T-helper 2 cell (primary cell): Measurements from ENCODE around the gene EEPD1.
"Not testable (repeated sequence)": the region's sequence is repeated elsewhere in the genome, so short reads cannot be mapped to it uniquely, and the experiment has no call there.

Source experiments
- DNase-seq, 5 experiments: peaks; one replicate each; pipeline versions ENCODE4 v3.0.0 to v3.0.0-alpha.2; 2012 to 2022
- total RNA-seq, 2 donors: gene quantifications; one replicate each; lab custom pipeline; 2026; lab: John Stamatoyannopoulos, UW

The EEPD1 gene
- total RNA-seq = 26.2 to 26.5 reads per million in 2 donors

GRCh38 chr7:36152756-36153570 lies at the start of gene EEPD1:
TSS of gene EEPD1 (plus strand) at chr7:36153254. CDS start at chr7:36154325, 1,071 bp downstream.
- peak; percentile 99 to 100 (median 100) for DNase-seq

GRCh38 chr7:36103837-36104561 lies 49.1 kb upstream of the EEPD1 start:
- DNase-seq = no peak

- DNase-seq = not testable (repeated sequence)
Observed at GRCh38 chr7:36106972-36107908, 45.8 kb upstream of the EEPD1 start.

GRCh38 chr7:36107926-36108631 lies 45.0 kb upstream of the EEPD1 start:
- no peak for DNase-seq

DNA sequence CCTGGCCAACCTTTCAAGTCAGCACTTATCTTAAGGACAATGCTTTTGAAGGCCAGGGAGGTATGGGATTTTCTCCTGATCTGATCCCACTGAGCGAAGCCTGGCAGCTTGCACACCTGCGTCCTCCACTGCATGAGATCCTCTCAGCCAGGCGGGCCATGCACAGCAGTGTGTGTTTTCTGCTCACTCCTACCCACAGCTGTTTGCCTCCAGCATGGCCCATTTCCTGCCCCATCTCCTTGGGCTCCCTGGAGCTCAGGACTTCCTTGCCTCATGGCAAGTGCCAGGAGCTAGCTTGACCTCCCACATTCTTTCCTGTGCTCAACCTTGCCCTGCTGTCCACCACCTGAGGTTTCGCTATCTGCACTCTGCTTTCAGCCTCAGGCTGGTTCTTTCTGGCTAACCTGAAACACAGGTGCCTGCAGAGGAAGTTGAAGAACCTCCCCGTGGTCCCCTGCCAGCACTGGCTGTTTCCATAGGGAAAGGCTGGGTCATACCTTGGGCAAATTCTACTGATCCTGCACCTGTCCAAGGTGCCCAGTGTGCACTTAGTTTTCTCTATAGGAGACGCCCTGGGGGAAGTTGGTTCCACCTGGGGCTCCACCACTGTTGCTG lies 43.9 kb upstream of the EEPD1 start:
- no peak for DNase-seq

- DNase-seq = no peak
Observed at GRCh38 chr7:36110584-36110983, 42.5 kb upstream of the EEPD1 start.

DNA sequence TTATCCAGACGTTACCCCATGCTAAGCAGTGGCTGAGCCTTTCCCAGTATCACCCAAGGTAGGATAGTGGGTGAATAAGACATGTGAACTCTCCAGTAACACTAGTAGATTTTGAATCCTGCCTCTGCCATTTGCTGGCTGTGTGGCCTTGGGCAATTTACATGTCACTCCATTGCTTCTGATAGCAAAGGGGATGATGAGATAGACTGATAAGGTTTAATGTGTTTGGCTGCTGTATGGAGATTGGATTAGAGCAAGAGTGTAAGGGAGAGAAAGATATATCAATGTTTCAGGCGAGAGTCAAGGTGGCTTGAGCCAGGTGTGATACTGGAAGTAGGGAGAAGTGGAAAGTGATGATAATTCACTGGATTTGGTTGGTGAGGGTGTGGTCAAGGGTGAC lies 40.1 kb upstream of the EEPD1 start:
- DNase-seq = no peak

DNA sequence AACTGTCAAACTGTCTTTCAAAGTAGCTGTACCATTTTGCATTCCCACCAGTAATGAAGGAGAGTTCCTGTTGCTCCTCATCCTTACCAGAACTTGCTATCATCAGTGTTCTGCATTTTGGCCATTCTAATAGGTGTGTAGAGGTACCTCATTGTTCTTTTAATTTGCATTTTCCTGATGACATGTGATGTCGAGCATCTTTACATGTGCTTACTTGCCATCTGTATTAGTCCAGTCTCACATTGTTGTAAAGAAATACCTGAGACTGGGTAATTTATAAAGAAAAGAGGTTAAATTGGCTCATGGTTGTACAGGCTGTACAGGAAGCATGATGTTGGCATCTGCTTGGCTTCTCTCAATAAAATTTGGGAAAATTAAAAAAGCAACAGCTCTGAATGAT lies 38.7 kb upstream of the EEPD1 start:
- no peak for DNase-seq

GRCh38 chr7:36115448-36116321 lies 37.4 kb upstream of the EEPD1 start:
- DNase-seq = peak in 3 of 5 experiments; percentile 12 to 97 (median 80)

DNA sequence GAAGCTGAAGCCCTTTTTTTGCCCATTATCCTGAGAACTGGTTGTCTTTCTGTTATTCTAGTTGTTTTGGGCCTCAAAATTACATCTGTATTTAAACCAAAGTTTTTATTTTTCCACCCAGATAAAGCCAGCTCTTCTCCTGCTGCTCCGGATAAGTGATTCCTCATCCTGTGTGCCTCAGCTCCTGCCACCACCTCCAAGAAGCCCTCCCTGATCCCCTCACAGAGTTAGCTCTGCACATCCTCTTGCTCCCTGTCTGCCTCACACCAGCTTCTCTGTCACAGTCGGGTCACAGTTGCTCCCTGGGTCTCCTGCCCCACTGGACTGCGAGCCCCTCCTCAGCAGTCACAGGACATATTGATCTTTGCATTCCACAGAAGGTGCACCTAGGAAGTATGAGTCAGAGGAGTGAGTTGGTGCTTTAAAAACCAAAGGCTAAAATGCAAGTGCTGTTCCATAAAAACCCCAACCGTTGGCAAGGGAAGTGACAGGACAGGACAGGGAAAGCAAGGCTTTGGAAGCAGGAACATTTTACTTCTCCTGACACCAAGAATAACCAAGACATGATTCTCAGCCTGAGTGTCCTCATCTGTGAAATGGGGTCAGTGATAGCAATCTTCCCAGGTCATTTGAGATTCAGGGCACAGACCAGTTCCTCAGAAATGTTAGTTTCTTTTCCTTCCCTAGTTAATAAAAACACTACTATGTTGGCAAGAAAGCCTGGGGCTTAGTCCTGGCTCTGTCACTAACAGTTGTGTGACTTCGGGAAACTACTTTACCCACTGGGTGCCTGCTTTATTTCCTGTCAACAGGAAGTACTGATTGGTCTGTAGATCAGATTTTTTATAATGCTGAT lies 36.5 kb upstream of the EEPD1 start:
- DNase-seq = peak in 1 of 5 experiments; percentile 81

GRCh38 chr7:36117203-36117840 lies 35.7 kb upstream of the EEPD1 start:
- DNase-seq = peak in 1 of 5 experiments; percentile 18

DNA sequence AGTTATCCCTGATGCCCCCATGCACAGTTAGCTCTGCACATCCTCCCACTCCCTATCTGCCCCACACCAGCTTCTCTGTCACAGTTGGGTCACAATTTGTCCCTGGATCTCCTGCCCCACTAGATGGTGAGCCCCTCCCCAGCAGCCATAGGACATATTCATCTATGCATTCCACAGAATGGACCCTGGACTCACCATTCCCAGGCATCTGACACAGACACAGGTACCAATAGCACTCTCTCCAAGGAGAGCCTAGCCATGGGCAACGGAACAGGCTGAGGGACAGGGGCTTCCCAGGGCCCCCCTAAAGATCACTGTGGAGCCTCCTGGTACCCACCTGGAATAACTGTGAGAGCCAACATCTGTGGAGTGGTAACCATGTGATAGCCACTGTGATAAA lies 34.7 kb upstream of the EEPD1 start:
- no peak for DNase-seq

DNA sequence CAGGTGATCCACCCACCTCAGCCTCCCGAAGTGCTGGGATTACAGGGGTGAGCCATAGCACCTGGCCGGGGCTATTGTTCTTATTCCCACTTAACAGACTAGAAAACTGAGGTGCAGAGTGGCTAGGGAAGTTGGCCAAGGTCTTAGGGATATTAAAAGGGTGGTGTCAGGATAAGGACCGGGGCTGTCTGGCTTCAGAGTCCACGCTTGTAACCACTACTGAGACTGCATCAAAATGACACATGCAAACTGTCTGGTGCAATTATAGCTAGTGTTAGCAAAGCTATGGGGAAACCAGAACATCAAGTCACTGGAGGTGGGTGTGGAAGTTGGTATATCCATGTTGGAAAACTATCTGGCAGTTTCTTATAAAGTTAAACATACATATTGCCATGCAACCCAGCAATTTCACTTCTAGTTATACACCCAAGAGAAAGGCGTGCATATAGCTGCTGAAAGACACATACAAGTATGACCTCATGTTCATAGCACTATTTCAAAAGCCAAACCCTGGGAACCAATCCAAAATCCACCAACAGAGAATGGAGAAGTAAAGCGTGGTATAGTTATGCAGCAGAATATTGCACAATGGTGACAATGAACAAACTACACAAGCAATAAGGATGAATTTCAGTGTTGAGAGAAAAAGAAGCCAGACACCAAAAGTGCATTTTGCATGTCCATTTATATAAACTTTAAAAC lies 33.9 kb upstream of the EEPD1 start:
- no peak for DNase-seq

DNA sequence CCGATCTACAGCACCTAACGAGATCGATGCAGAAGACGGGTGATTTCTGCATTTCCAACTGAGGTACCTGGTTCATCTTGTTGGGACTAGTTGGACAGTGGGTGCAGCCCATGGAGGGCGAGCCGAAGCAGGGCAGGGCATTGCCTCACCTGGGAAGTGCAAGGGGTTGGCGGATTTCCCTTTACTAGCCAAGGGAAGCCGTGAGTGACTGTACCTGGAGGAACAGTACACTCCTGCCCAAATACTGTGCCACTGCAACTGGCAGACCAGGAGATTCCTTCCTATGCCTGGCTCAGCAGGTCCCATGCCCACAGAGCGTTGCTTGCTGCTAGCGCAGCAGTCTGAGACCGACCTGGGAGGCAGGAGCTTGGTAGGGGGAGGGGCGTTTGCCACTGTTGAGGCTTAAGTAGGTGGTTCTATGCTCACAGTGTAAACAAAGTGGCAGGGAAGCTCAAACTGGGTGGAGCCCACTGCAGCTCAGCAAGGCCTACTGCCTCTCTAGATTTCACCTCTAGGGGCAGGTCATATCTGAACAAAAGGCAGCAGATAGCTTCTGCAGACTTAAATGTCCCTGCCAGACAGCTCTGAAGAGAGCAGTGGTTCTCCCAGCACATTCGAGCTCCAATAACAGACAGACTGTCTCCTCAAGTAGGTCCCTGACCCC lies 32.9 kb upstream of the EEPD1 start:
- DNase-seq = peak in 1 of 5 experiments; percentile 77

DNA sequence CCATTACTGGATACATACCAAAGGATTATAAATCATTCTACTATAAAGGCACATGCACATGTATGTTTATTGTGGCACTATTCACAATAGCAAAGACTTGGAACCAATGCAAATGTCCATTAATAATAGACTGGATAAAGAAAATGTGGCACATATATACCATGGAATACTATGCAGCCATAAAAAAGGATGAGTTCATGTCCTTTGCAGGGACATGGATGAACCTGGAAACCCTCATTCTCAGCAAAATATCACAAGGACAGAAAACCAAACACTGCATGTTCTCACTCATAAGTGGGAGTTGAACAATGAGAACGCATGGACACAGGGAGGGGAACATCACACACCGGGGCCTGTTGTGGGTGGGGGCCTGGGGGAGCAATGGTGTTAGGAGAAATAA lies 27.4 kb upstream of the EEPD1 start:
- not testable (repeated sequence) for DNase-seq

DNA sequence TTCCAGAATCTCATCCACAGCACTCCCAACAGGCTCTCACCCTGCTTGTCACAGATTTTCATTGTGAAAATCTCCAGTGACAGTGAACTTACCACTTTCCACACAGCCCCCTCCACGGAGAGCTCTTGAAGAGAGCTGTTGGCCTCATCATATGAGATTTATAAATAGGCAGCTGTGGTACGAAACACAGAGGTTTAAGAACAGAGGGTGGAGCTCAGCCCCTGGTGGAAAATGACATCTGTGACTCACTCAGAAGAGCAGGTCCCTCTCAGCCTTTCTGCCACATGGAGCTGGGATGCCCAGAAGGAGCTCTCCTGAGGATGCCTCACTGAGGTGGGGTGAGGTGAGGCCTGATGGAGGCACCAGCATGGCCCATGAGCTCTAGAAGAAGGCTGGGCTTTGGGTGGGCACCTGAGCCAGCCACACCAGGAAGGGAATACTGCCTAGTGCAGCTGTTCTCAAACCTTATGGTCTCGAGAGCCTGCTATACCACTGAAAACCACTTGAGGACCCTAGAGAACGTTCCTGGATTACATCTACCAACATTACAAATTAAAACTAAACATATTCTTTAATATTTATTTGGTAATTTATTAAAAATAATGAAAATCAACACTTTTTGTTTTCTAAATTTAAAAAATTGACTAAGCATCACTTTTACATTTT lies 25.8 kb upstream of the EEPD1 start:
- DNase-seq = no peak

- DNase-seq = no peak
Observed at GRCh38 chr7:36128448-36129047, 24.5 kb upstream of the EEPD1 start.
